Bronchial epithelial cell (primary cell): ENCODE measurements around the gene RSPH6A. TPM values are rescaled to one million over a fixed set of nuclear protein-coding genes. Genes with fewer than 3 reads are reported as not detected.

Source experiments
- DNase-seq: peaks from one replicate; pipeline ENCODE4 v3.0.0-alpha.2; 2010; ENCODE audit warnings: low read depth
- FAIRE-seq: peaks from 2 replicates; lab custom pipeline; 2011; peaks lifted over from hg19 to GRCh38; lab: Jason Lieb, UNC
- H3K27me3 ChIP-seq: 2 replicates; pipeline ENCODE4 v1.5.1; 2011; ENCODE audit warnings: low read length; ENCODE audit not compliant: control insufficient read depth, insufficient read depth
- H3K36me3 ChIP-seq: 2 replicates; pipeline ENCODE4 v1.5.1; 2011; ENCODE audit warnings: low read length; ENCODE audit not compliant: control insufficient read depth, insufficient read depth
- H3K4me3 ChIP-seq: 2 replicates; pipeline ENCODE4 v1.5.1; 2011; ENCODE audit warnings: mild to moderate bottlenecking, low read depth, low read length, control low read depth
- CTCF ChIP-seq: IDR thresholded peaks from 2 replicates; pipeline ENCODE4 v1.5.1; 2011; ENCODE audit warnings: mild to moderate bottlenecking, moderate library complexity, low read length, control low read depth, inconsistent platforms; ENCODE audit not compliant: insufficient read depth, severe bottlenecking
- total RNA-seq: library from RNA; depleted of rRNA; stranded (reverse); fragments of >200 nt; gene quantifications from 2 replicates; pipeline ENCODE4 v1.2.1, GENCODE V29; 2014

The RSPH6A gene
- total RNA-seq, 1 donor from 2014 or later: not detected

- TF ChIP-seq CTCF: no peak
- H3K27me3 ChIP-seq: no peaks in the 10 kb centered on the region
- H3K36me3 ChIP-seq: no peaks in the 10 kb centered on the region
- no peak overlapping the region for H3K4me3 ChIP-seq
- DNase-seq: no peak
- FAIRE-seq: no peak
Observed at GRCh38 chr19:45763691-45764294, 51.3 kb downstream of the RSPH6A start.

GRCh38 chr19:45762870-45763631 is 52.1 kb downstream of the RSPH6A start:
- peak; percentile 36 for FAIRE-seq
- H3K27me3 ChIP-seq: no peaks in the 10 kb centered on the region
- no peak for DNase-seq
- no peak for TF ChIP-seq CTCF
- H3K4me3 ChIP-seq: no peak overlapping the region
- no peaks in the 10 kb centered on the region for H3K36me3 ChIP-seq

- FAIRE-seq (no peak), DNase-seq (no peak)
- no peaks in the 10 kb centered on the region for H3K36me3 ChIP-seq
- H3K4me3 ChIP-seq: no peak overlapping the region
- no peak for TF ChIP-seq CTCF
- H3K27me3 ChIP-seq: no peaks in the 10 kb centered on the region
Observed at GRCh38 chr19:45761714-45762113, 53.4 kb downstream of the RSPH6A start.

GRCh38 chr19:45758921-45759320 is 56.2 kb downstream of the RSPH6A start:
- Histone ChIP-seq H3K4me3 (no peak overlapping the region), H3K36me3 (no peaks in the 10 kb centered on the region), H3K27me3 (no peaks in the 10 kb centered on the region)
- FAIRE-seq (no peak), DNase-seq (no peak)
- no peak for TF ChIP-seq CTCF

- DNase-seq: no peak
- H3K27me3 ChIP-seq: no peaks in the 10 kb centered on the region
- no peaks in the 10 kb centered on the region for H3K36me3 ChIP-seq
- FAIRE-seq: no peak
- no peak for TF ChIP-seq CTCF
- no peak overlapping the region for H3K4me3 ChIP-seq
Observed at GRCh38 chr19:45757695-45758094, 57.4 kb downstream of the RSPH6A start.
